Measurements from ENCODE around the gene CNIH4. TPM values are rescaled to one million over a fixed set of nuclear protein-coding genes. Genes with fewer than 3 reads are reported as not detected.

The CNIH4 gene
- total RNA-seq, 1 experiment from 2014 or later = 104 TPM

DNA sequence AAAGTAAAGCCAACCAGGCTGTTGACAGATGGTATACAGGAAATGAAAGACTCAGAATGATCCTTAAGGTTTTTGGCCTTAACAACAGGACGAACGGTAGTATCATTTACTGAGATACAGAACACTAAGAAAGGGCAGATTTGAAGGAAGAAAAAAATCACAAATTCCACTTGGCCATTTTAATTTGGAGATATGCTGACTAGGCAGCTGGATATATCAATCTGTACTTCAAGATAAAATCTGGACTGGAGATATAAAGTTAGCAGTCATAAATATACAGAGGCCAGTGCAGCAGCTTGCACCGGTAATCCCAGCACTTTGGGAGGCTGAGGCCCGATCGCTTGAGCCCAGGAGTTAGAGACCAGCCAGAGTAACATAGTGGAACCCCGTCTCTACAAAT is 28.0 kb upstream of the CNIH4 start:
- Histone ChIP-seq H2BK120ac (ENCODE audit: low read depth, low read length, poor library complexity, severe bottlenecking) (no peak overlapping the region), H3K56ac (ENCODE audit: insufficient read length, low read depth, low read length) (no peak overlapping the region), H3K23me2 (ENCODE audit: insufficient read length, low read depth, low read length, poor library complexity, severe bottlenecking) (peaks cover 9% of the 10 kb centered on the region), H3K9me3 (ENCODE audit: control insufficient read depth, low read depth, low read length) (no peaks in the 10 kb centered on the region), H2BK20ac (ENCODE audit: low read depth, low read length, poor library complexity, severe bottlenecking) (no peak overlapping the region), H3K14ac (ENCODE audit: insufficient read depth, low read length) (no peak overlapping the region), H3K4me2 (ENCODE audit: insufficient read depth, insufficient read length, low read length) (no peak overlapping the region), H4K20me1 (ENCODE audit: control insufficient read depth, insufficient read depth, insufficient read length) (no peaks in the 10 kb centered on the region), H3K27me3 (ENCODE audit: insufficient read depth, low read length) (no peaks in the 10 kb centered on the region), H4K5ac (ENCODE audit: insufficient read length, low read depth, low read length) (no peak overlapping the region), H3K23ac (ENCODE audit: insufficient read length, low read depth, low read length) (no peak overlapping the region), H3T11ph (ENCODE audit: low read length) (no peak overlapping the region), H2AK5ac (ENCODE audit: insufficient read length, low read length) (no peak overlapping the region), H4K8ac (replicated peaks; ENCODE audit: insufficient read length, low read depth, low read length) (no peak overlapping the region), H2BK15ac (ENCODE audit: low read depth, low read length) (no peak overlapping the region), H3K4me1 (ENCODE audit: insufficient read depth, low read length) (no peaks in the 10 kb centered on the region), H2BK5ac (ENCODE audit: insufficient read length, low read length) (no peak overlapping the region), H2AFZ (ENCODE audit: low read length) (no peak overlapping the region), H3K79me2 (ENCODE audit: insufficient read depth, low read length) (peaks cover 12% of the 10 kb centered on the region; the same call in 1 of the 2 replicates), H2BK12ac (ENCODE audit: insufficient read length, low read depth, low read length) (no peak overlapping the region), H3K18ac (ENCODE audit: insufficient read length, low read depth, low read length) (no peak overlapping the region), H4K91ac (ENCODE audit: insufficient read length, low read depth, low read length) (no peak overlapping the region), H3K9ac (ENCODE audit: extremely low read depth, insufficient read length, low read length) (no peak overlapping the region), H3K79me1 (ENCODE audit: insufficient read depth, low read depth, low read length, poor library complexity, severe bottlenecking) (peaks cover 11% of the 10 kb centered on the region), H3K4ac (ENCODE audit: low read depth, low read length) (no peak overlapping the region), H3K27ac (ENCODE audit: insufficient read length, low read depth, low read length) (no peak overlapping the region)
- Mint-ChIP-seq H3K4me1 (peaks cover 16 to 23% of the 10 kb centered on the region in 2 experiments), H3K36me3 (ENCODE audit: insufficient read depth in 1 of 3, low read depth in 3 of 3) (peaks cover 3 to 17% (median 10%) of the 10 kb centered on the region in 3 experiments; a peak in 5 of 7 replicates), H3K27ac (peak overlapping the region in 1 of 3 experiments; percentile 59; a peak in 2 of 7 replicates), H3K27me3 (ENCODE audit: low read depth) (no peaks in the 10 kb centered on the region), H3K9me3 (no peaks in the 10 kb centered on the region), H3K4me3 (peak overlapping the region; percentile 71 to 93)
- WGBS (ENCODE audit: extremely low coverage, insufficient read length, low lambda C conversion rate) = no CpG with 5 or more reads among the region's 6 CpGs
- DNase-seq = no peak
- TF ChIP-seq, protein P1, sequence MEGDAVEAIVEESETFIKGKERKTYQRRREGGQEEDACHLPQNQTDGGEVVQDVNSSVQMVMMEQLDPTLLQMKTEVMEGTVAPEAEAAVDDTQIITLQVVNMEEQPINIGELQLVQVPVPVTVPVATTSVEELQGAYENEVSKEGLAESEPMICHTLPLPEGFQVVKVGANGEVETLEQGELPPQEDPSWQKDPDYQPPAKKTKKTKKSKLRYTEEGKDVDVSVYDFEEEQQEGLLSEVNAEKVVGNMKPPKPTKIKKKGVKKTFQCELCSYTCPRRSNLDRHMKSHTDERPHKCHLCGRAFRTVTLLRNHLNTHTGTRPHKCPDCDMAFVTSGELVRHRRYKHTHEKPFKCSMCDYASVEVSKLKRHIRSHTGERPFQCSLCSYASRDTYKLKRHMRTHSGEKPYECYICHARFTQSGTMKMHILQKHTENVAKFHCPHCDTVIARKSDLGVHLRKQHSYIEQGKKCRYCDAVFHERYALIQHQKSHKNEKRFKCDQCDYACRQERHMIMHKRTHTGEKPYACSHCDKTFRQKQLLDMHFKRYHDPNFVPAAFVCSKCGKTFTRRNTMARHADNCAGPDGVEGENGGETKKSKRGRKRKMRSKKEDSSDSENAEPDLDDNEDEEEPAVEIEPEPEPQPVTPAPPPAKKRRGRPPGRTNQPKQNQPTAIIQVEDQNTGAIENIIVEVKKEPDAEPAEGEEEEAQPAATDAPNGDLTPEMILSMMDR (conservative IDR thresholded peaks at IDR 0.05) = no peak

Measured in H9 (cell line).